HepG2 (cell line): ENCODE results near the gene SPHK1. TPM values are rescaled to one million over a fixed set of nuclear protein-coding genes. Genes with fewer than 3 reads are reported as not detected.

Source experiments
- CEBPB ChIP-seq: IDR thresholded peaks from 2 replicates; pipeline ENCODE4 v1.6.1; 2011; ENCODE audit warnings: low read depth, low read length, improper control_type of control experiment, borderline replicate concordance
- CHCHD3 ChIP-seq: sonication (generic); formaldehyde crosslinking; IDR thresholded peaks from 2 replicates; pipeline ENCODE4 v1.8.0; 2022; ENCODE audit warnings: mild to moderate bottlenecking, missing genetic modification reagents, moderate library complexity
- CTCF ChIP-seq: sonication (generic); formaldehyde crosslinking; IDR thresholded peaks from 2 replicates; pipeline ENCODE4 v1.5.0; 2020; ENCODE audit warnings: mild to moderate bottlenecking, missing genetic modification reagents, moderate library complexity
- HNRNPH1 ChIP-seq: fragments of 200-400 bp; formaldehyde crosslinking; optimal IDR thresholded peaks from 2 replicates; pipeline ENCODE3; 2017; ENCODE audit warnings: mild to moderate bottlenecking, low read depth, low read length
- KAT7 ChIP-seq: IDR thresholded peaks from 2 replicates; pipeline ENCODE4 v1.6.1; 2018; ENCODE audit warnings: borderline replicate concordance, missing compliant biosample characterization
- KDM5A ChIP-seq: fragments of 200-600 bp; sonication (generic); IDR thresholded peaks from 2 replicates; pipeline ENCODE4 v1.7.0; 2018; ENCODE audit warnings: antibody characterized with exemption, mild to moderate bottlenecking, low read length, borderline replicate concordance
- KMT2B ChIP-seq: IDR thresholded peaks from 2 replicates; pipeline ENCODE4 v1.6.1; 2016; ENCODE audit warnings: missing genetic modification reagents, missing compliant biosample characterization
- NFATC3 ChIP-seq: sonication (generic); formaldehyde crosslinking; IDR thresholded peaks from 2 replicates; pipeline ENCODE4 v1.5.1; 2020; ENCODE audit warnings: mild to moderate bottlenecking, missing genetic modification reagents
- NFIB ChIP-seq: sonication (generic); formaldehyde crosslinking; IDR thresholded peaks from 2 replicates; pipeline ENCODE4 v1.9.0; 2021; ENCODE audit warnings: missing genetic modification reagents, mild to moderate bottlenecking, borderline replicate concordance
- NONO ChIP-seq, 2 experiments: fragments of 450-650 bp in 1 of 2; sonication (generic) in 1 of 2; formaldehyde crosslinking in 1 of 2; IDR thresholded peaks in 1 of 2; conservative IDR thresholded peaks in 1 of 2; 2 replicates each; pipeline versions ENCODE4 v1.6.1 to v1.8.0; 2017 to 2022; ENCODE audit warnings: mild to moderate bottlenecking in 1 of 2, missing genetic modification reagents in 1 of 2, moderate library complexity in 1 of 2
- PPARG ChIP-seq: conservative IDR thresholded peaks from 2 replicates; pipeline ENCODE4 v1.6.1; 2016; ENCODE audit warnings: missing biosample characterization, missing genetic modification reagents
- RCOR2 ChIP-seq: IDR thresholded peaks from 2 replicates; pipeline ENCODE4 v1.6.1; 2016; ENCODE audit warnings: missing biosample characterization, missing genetic modification reagents
- RORA ChIP-seq: sonication (generic); formaldehyde crosslinking; IDR thresholded peaks from 2 replicates; pipeline ENCODE4 v1.5.0; 2020; ENCODE audit warnings: mild to moderate bottlenecking, missing genetic modification reagents, moderate library complexity
- SMARCC2 ChIP-seq: fragments of 450-650 bp; IDR thresholded peaks from 2 replicates; pipeline ENCODE4 v1.6.1; 2017; ENCODE audit warnings: antibody characterized with exemption, mild to moderate bottlenecking
- SRSF1 ChIP-seq: fragments of 200-400 bp; formaldehyde crosslinking; optimal IDR thresholded peaks from 2 replicates; pipeline ENCODE3; 2017; ENCODE audit warnings: mild to moderate bottlenecking, low read depth, low read length, moderate library complexity
- STAG1 ChIP-seq: sonication (generic); formaldehyde crosslinking; IDR thresholded peaks from 2 replicates; pipeline ENCODE4 v1.4.0; 2020; ENCODE audit warnings: missing genetic modification reagents
- STAT5B ChIP-seq: sonication (generic); formaldehyde crosslinking; IDR thresholded peaks from 2 replicates; pipeline ENCODE4 v1.4.0; 2020; ENCODE audit warnings: missing genetic modification reagents
- USF2 ChIP-seq, 2 experiments: sonication (generic) in 1 of 2; formaldehyde crosslinking in 1 of 2; IDR thresholded peaks; 2 replicates each; pipeline versions ENCODE4 v1.5.1 to v1.6.1; 2011 to 2020; ENCODE audit warnings: borderline replicate concordance in 1 of 2, low read depth in 1 of 2, low read length in 1 of 2, mild to moderate bottlenecking in 1 of 2, missing genetic modification reagents in 1 of 2, moderate library complexity in 1 of 2
- ZKSCAN8 ChIP-seq: IDR thresholded peaks from 2 replicates; pipeline ENCODE4 v1.6.1; 2016; ENCODE audit warnings: borderline replicate concordance, missing genetic modification reagents, missing compliant biosample characterization
- ZNF251 ChIP-seq: sonication (generic); formaldehyde crosslinking; IDR thresholded peaks from 2 replicates; pipeline ENCODE4 v1.9.0; 2021; ENCODE audit warnings: mild to moderate bottlenecking, missing genetic modification reagents
- ZNF496 ChIP-seq: sonication (generic); formaldehyde crosslinking; IDR thresholded peaks from 2 replicates; pipeline ENCODE4 v1.8.1; 2023; ENCODE audit warnings: mild to moderate bottlenecking, moderate library complexity, missing genetic modification reagents; ENCODE audit not compliant: insufficient replicate concordance
- ZNF672 ChIP-seq: sonication (generic); formaldehyde crosslinking; IDR thresholded peaks from 2 replicates; pipeline ENCODE4 v1.8.1; 2022; ENCODE audit warnings: missing genetic modification reagents
- ZNF703 ChIP-seq: sonication (generic); formaldehyde crosslinking; IDR thresholded peaks from 2 replicates; pipeline ENCODE4 v1.5.1; 2020; ENCODE audit warnings: missing genetic modification reagents, mild to moderate bottlenecking, moderate library complexity, borderline replicate concordance
- ZSCAN20 ChIP-seq: sonication (generic); formaldehyde crosslinking; IDR thresholded peaks from 2 replicates; pipeline ENCODE4 v1.4.0; 2020; ENCODE audit warnings: missing genetic modification reagents, mild to moderate bottlenecking, borderline replicate concordance
- polyA plus RNA-seq, 8 experiments: library from polyadenylated mRNA; depleted of rRNA in 3 of 8; stranded (reverse) in 7 of 8; unstranded in 1 of 8; fragments of >200 nt; fragmentation: Illumina TruSeq in 4 of 8; extraction: Trizol in 4 of 8; gene quantifications; 2 replicates each; pipeline versions ENCODE4 v1.2.1 to v1.2.3, GENCODE V29; 2011 to 2016; ENCODE audit warnings: low read depth in 4 of 8, missing spikeins in 1 of 8, mixed read lengths in 1 of 8; ENCODE audit not compliant: insufficient read depth in 1 of 8
- total RNA-seq, 5 experiments: library from RNA; depleted of rRNA; stranded (reverse); fragments of >200 nt; fragmentation: Illumina TruSeq; extraction: Trizol; gene quantifications; 2 replicates each; pipeline ENCODE4 v1.2.3, GENCODE V29; 2016; ENCODE audit warnings: low read depth in 1 of 5
- TF ChIP-seq, protein P1 (sequence below): sonication (generic); formaldehyde crosslinking; IDR thresholded peaks from 2 replicates; pipeline ENCODE4 v1.5.0; 2020; ENCODE audit warnings: missing genetic modification reagents, mild to moderate bottlenecking, borderline replicate concordance

The SPHK1 gene
- total and polyA plus RNA-seq, 2 of the 13 experiments (the other 11 are each of a cell fraction or from before 2014, with no cell fraction given), result 129 to 160 TPM

GRCh38 chr17:76408037-76408849 lies 23.8 kb downstream of the SPHK1 start (continued):
- TF ChIP-seq KMT2B (0 out of 2 replicates have a peak, but pooled peaks have one; percentile 18), KAT7 (CRISPR knock-in tag) (0 out of 2 replicates have a peak, but pooled peaks have one; percentile 24), NFIB (no peak), KDM5A (no peak; the same call in 1 of the 2 replicates), HNRNPH1 (no peak), ZKSCAN8 (CRISPR knock-in tag) (peak; percentile 38; the same call in 1 of the 2 replicates), CHCHD3 (no peak), NONO (IDR thresholded peaks at IDR 0.05) (no peak), NONO (CRISPR knock-in tag; conservative IDR thresholded peaks at IDR 0.05) (0 out of 2 replicates have a peak, but pooled peaks have one; percentile 24), ZNF496 (no peak), RORA (no peak; the same call in 1 of the 2 replicates), SMARCC2 (no peak), USF2 (IDR thresholded peaks at IDR 0.05; ENCODE audit: low read depth, low read length) (no peak), USF2 (CRISPR knock-in tag; IDR thresholded peaks at IDR 0.05; ENCODE audit: borderline replicate concordance) (no peak), STAG1 (CRISPR knock-in tag) (peak; percentile 85), ZNF251 (CRISPR knock-in tag) (no peak), ZNF672 (CRISPR knock-in tag) (no peak), NFATC3 (CRISPR knock-in tag) (no peak), ZSCAN20 (CRISPR knock-in tag) (no peak), CTCF (CRISPR knock-in tag) (peak; percentile 97), RCOR2 (no peak), CEBPB (no peak), STAT5B (CRISPR knock-in tag) (no peak), SRSF1 (no peak), ZNF703 (no peak), PPARG (CRISPR knock-in tag) (0 out of 2 replicates have a peak, but pooled peaks have one; percentile 33)
- TF ChIP-seq, protein P1, sequence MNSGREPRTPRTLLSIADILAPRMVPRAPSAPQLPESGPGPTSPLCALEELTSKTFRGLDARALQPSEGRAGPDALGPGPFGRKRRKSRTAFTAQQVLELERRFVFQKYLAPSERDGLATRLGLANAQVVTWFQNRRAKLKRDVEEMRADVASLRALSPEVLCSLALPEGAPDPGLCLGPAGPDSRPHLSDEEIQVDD, result no peak
